Measurements from ENCODE around the gene LSAMP. TPM values are rescaled to one million over a fixed set of nuclear protein-coding genes. Genes with fewer than 3 reads are reported as not detected.

LSAMP gene
- total RNA-seq, 1 experiment from 2014 or later: 5.7 TPM

- TF ChIP-seq NFYB (CRISPR knock-in tag; conservative IDR thresholded peaks at IDR 0.05; ENCODE audit: low read depth) (no peak), MYBL2 (CRISPR knock-in tag; IDR thresholded peaks at IDR 0.05) (no peak), USF1 (CRISPR knock-in tag; IDR thresholded peaks at IDR 0.05) (no peak), TCF7 (CRISPR knock-in tag; IDR thresholded peaks at IDR 0.05; ENCODE audit: low read depth) (no peak), SMAD4 (CRISPR knock-in tag; IDR thresholded peaks at IDR 0.05) (no peak), FOXJ3 (CRISPR knock-in tag; IDR thresholded peaks at IDR 0.05; ENCODE audit: borderline replicate concordance) (no peak), ZMAT4 (CRISPR knock-in tag; IDR thresholded peaks at IDR 0.05) (no peak), CTCF (IDR thresholded peaks at IDR 0.05) (no peak), ETV6 (CRISPR knock-in tag; IDR thresholded peaks at IDR 0.05) (no peak)
Observed at GRCh38 chr3:115999613-116000012, 445.7 kb downstream of the LSAMP start (continued).

- ChIA-PET CTCF (interaction anchor here (1.7 kb wide), 1 partner anchor 12 kb away, joined by 11 read pairs; no protein-coding TSS in a partner anchor), POLR2A (no interaction called here)
- Mint-ChIP-seq H3K9me3 (peaks cover 5% of the 10 kb centered on the region), H3K4me3 (no peak overlapping the region), H3K27ac (no peak overlapping the region), H3K36me3 (no peaks in the 10 kb centered on the region), H3K4me1 (peaks cover 18% of the 10 kb centered on the region), H3K27me3 (ENCODE audit: low read depth) (no peaks in the 10 kb centered on the region)
- ATAC-seq (peak; percentile 18; the same call in 1 of the 2 replicates), DNase-seq (ENCODE audit: low spot score) (no peak)
- no peak for TF ChIP-seq TCF7 (CRISPR knock-in tag; IDR thresholded peaks at IDR 0.05; ENCODE audit: low read depth)
- no peak for TF ChIP-seq ETV6 (CRISPR knock-in tag; IDR thresholded peaks at IDR 0.05)
- TF ChIP-seq ZNF396 (CRISPR knock-in tag; IDR thresholded peaks at IDR 0.05; ENCODE audit: borderline replicate concordance): no peak
- TF ChIP-seq PREB (CRISPR knock-in tag; IDR thresholded peaks at IDR 0.05; ENCODE audit: borderline replicate concordance): no peak
- TF ChIP-seq PRRX2 (CRISPR knock-in tag; IDR thresholded peaks at IDR 0.05): no peak
- no peak for TF ChIP-seq CTCF (IDR thresholded peaks at IDR 0.05)
- no peak for TF ChIP-seq NR3C1 (CRISPR knock-in tag; conservative IDR thresholded peaks at IDR 0.05; ENCODE audit: low read depth)
- TF ChIP-seq ZNF416 (CRISPR knock-in tag; IDR thresholded peaks at IDR 0.05): no peak
- no peak for TF ChIP-seq CBFB (CRISPR knock-in tag; IDR thresholded peaks at IDR 0.05; ENCODE audit: low read depth)
- no peak for TF ChIP-seq HMGA2 (CRISPR knock-in tag; IDR thresholded peaks at IDR 0.05)
- no peak for TF ChIP-seq ZSCAN18 (CRISPR knock-in tag; IDR thresholded peaks at IDR 0.05)
- TF ChIP-seq FOXP4 (CRISPR knock-in tag; IDR thresholded peaks at IDR 0.05): no peak
- TF ChIP-seq SMAD4 (CRISPR knock-in tag; IDR thresholded peaks at IDR 0.05): no peak
- TF ChIP-seq RELA (CRISPR knock-in tag; IDR thresholded peaks at IDR 0.05; ENCODE audit: borderline replicate concordance): no peak
- no peak for TF ChIP-seq ATF2 (CRISPR knock-in tag; IDR thresholded peaks at IDR 0.05; ENCODE audit: borderline replicate concordance, low read depth)
Observed at GRCh38 chr3:115999001-115999585, 446.2 kb downstream of the LSAMP start.
